GM12892 (cell line): ENCODE results near the gene IFRD2.

Source experiments
- POLR2A ChIP-seq: IDR thresholded peaks from 2 replicates; pipeline ENCODE4 v1.6.1; 2011; ENCODE audit warnings: low read depth, low read length, control low read depth
- POLR2AphosphoS5 ChIP-seq: IDR thresholded peaks from 2 replicates; pipeline ENCODE4 v1.6.1; 2011; ENCODE audit warnings: low read depth, low read length, control low read depth
- TAF1 ChIP-seq: IDR thresholded peaks from 2 replicates; pipeline ENCODE4 v1.6.1; 2011; ENCODE audit warnings: low read depth, mild to moderate bottlenecking, control low read depth, low read length, borderline replicate concordance

GRCh38 chr3:50296721-50297383 lies 4.6 kb upstream of the IFRD2 start:
- TF ChIP-seq POLR2AphosphoS5 = no peak
- no peak for TF ChIP-seq POLR2A
- no peak for TF ChIP-seq TAF1
